HFF-Myc (cell line): ENCODE results near the gene SASH1.

Experiments
- DNase-seq: peaks from one replicate; pipeline ENCODE4 v3.0.0-alpha.2; 2011; ENCODE audit warnings: low read depth; ENCODE audit errors: extremely low read depth
- H3K4me3 ChIP-seq: replicated peaks from 2 replicates; pipeline ENCODE4 v1.5.1; 2011; ENCODE audit warnings: low read depth, mild to moderate bottlenecking, control low read depth, low read length
- TF ChIP-seq, protein P1 (sequence below): IDR thresholded peaks from 2 replicates; pipeline ENCODE4 v1.5.1; 2012; ENCODE audit warnings: mild to moderate bottlenecking, low read depth, low read length, control low read depth; ENCODE audit errors: missing control alignments

SASH1 gene

DNA sequence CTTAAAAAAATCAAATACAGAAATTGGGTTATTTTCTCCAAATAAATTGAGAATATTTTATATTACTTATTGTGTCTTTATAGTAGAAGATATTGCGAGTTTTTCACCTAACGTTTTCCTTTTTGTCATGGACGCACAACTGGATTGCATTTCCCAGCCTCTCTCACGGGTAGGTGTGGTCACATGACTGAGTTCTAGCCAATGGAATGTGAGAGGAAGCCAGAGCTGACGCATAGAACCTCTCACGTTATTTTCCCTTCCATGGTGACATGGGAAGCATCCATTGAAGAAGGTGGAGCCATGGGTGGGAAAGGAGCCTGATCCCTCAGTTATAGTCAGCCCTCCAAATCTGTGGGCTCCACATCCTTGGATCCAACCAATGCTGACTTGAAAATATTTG is 248.2 kb downstream of the SASH1 start:
- TF ChIP-seq, protein P1, sequence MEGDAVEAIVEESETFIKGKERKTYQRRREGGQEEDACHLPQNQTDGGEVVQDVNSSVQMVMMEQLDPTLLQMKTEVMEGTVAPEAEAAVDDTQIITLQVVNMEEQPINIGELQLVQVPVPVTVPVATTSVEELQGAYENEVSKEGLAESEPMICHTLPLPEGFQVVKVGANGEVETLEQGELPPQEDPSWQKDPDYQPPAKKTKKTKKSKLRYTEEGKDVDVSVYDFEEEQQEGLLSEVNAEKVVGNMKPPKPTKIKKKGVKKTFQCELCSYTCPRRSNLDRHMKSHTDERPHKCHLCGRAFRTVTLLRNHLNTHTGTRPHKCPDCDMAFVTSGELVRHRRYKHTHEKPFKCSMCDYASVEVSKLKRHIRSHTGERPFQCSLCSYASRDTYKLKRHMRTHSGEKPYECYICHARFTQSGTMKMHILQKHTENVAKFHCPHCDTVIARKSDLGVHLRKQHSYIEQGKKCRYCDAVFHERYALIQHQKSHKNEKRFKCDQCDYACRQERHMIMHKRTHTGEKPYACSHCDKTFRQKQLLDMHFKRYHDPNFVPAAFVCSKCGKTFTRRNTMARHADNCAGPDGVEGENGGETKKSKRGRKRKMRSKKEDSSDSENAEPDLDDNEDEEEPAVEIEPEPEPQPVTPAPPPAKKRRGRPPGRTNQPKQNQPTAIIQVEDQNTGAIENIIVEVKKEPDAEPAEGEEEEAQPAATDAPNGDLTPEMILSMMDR = no peak
- DNase-seq = no peak
- H3K4me3 ChIP-seq = no peak overlapping the region

DNA sequence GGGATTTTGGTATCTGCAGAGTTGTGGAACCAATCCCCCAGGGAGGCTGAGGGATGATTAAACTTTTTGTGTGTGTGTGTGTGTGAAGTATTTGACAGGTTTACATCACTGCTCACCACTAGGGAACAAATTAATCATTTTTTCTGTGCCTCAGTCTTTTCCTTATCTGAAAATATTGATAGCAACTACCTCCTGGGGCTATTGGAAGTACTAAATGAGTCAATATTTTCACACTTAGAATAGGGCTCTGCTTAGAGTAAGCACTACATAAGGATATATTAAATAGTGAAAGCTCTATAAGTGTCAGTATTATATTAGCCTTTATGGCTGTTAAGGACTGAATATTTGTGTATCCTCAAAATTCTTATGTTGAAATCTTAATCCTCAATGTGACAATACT is 249.0 kb downstream of the SASH1 start:
- DNase-seq = no peak
- TF ChIP-seq, protein P1 = no peak
- H3K4me3 ChIP-seq = no peak overlapping the region

DNA sequence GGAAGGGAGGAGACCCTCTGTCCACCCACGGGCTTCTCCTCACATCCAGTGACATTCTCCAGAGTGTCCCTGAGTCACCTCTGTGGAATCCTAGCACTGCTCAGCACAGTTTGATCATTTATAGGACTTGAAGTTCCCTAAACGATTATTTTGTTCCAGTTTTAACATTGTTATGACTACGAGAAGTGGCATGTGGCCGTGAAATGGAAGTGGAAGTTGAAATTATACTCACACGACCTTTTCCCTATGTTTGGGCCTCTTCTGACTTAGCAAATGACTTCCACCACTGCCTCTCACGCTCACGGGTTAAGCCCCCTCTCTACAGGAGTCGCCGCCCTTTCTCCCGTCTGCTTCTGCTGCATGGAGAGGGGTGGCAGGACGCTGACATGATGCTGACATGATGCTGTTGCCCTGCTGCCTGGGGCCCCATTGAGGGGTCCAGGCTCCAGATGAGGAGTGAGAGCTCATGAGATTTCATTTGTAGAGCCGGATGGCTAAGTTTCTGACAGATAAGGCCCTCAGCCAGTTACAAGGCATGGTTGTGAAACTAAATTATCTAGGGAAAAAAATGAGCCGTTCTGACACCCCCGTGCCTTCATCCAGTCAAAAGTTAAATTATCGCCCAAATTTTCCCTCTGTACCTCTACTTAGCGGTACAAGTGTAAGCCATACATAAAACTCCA is 250.6 kb downstream of the SASH1 start:
- no peak for DNase-seq
- H3K4me3 ChIP-seq = no peak overlapping the region
- TF ChIP-seq, protein P1 = no peak

DNA sequence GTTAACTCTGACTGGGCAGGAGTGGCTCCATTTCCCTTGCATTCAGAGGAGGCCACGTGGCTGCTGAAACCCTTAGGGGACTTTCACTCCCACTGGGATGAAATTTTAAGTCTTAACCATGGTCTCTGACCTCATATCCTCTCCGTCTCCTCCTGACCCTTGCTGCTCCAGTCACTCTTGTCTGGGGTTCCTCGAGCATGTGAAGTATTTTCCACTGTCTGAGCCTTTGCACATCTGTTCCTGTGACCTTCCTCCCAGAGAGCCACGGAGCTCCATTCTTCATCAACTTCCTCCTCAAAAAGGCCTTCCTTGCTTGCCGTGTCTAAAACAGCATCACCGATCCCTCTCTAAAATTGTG is 251.2 kb downstream of the SASH1 start:
- no peak for DNase-seq
- TF ChIP-seq, protein P1 = no peak
- no peak overlapping the region for H3K4me3 ChIP-seq

DNA sequence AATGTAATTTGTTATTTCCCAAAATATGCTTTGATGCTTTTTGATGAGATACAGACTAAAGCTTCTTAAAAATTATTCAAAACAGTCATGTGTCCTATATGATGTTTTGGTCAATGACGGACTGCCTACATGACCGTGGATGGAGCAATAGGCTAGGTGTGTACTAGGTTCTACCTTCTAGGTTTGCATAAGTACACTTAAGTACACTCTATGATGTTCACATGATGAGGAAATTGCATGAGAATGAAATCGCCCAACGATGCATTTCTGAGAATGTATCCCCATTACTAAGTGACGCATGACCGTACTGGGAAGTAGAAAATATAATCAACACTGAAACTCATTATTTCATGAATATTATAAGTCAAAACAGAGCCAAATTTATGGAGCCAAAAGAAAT is 252.9 kb downstream of the SASH1 start:
- no peak overlapping the region for H3K4me3 ChIP-seq
- no peak for DNase-seq
- TF ChIP-seq, protein P1 = no peak

DNA sequence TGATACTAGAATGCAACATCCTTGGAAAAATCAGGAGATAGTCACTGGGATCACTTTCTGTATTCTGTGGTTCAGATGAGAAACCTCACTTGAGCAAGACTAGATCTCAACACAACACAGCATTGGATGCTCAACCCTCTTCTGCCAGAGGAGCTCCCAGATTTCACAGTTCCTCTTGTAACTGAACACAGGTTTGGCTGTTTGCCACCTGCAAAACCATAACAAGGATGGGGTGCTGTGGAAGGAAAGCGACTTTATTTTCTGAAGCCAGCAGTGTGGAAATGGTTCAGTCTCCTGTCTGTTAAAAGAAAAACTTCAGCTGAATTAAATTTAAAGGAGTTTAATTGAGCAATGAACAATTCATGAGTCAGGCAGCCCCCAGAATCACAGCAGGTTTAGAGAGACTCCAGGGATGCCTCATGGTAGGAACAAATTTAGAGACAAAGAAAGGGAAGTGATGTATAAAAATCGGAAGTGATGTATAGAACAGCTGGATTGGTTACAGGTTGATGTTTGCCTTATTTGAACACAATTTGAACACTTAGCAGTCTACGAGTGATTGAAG is 254.3 kb downstream of the SASH1 start:
- no peak for DNase-seq
- H3K4me3 ChIP-seq = no peak overlapping the region
- TF ChIP-seq, protein P1 = no peak

DNA sequence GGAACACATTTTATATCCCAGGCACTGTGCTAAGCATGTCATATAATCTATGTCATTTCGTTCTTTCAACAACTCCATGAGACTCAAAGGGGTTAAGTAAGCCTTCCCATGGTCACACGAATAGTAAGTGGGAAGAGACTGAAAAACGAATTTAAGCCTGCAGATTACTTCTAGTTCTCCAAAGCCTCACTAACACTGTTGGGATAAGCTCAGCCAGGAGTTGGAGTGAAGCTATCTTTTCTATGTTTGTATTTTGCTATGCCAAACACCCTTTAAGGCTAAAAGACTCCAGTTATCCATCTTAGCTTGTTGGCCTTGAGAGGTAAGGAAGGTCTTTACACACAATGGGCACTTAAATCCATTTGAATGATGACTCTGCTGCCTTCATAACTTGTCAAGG is 256.1 kb downstream of the SASH1 start:
- TF ChIP-seq, protein P1 = no peak
- no peak overlapping the region for H3K4me3 ChIP-seq
- no peak for DNase-seq
